SU-DHL-6 (cell line): ENCODE results near the gene PIGL.

Experiments
- EZH2phosphoT487 ChIP-seq: fragments of 200-600 bp; sonication (generic), shearing (Covaris generic); conservative IDR thresholded peaks from 2 replicates; pipeline ENCODE4 v1.6.1; 2018; ENCODE audit warnings: mild to moderate bottlenecking, antibody characterized with exemption, low read length, moderate library complexity, mixed read lengths
- TF ChIP-seq, protein P1 (sequence below): fragments of 200-600 bp; sonication (generic); IDR thresholded peaks from one replicate; pipeline ENCODE4 v1.5.1; 2017; ENCODE audit warnings: antibody characterized with exemption, mild to moderate bottlenecking, low read length, moderate library complexity; ENCODE audit not compliant: insufficient read depth, poor library complexity, severe bottlenecking

GRCh38 chr17:16306211-16306610 is 89.2 kb downstream of the PIGL start:
- TF ChIP-seq, protein P1, sequence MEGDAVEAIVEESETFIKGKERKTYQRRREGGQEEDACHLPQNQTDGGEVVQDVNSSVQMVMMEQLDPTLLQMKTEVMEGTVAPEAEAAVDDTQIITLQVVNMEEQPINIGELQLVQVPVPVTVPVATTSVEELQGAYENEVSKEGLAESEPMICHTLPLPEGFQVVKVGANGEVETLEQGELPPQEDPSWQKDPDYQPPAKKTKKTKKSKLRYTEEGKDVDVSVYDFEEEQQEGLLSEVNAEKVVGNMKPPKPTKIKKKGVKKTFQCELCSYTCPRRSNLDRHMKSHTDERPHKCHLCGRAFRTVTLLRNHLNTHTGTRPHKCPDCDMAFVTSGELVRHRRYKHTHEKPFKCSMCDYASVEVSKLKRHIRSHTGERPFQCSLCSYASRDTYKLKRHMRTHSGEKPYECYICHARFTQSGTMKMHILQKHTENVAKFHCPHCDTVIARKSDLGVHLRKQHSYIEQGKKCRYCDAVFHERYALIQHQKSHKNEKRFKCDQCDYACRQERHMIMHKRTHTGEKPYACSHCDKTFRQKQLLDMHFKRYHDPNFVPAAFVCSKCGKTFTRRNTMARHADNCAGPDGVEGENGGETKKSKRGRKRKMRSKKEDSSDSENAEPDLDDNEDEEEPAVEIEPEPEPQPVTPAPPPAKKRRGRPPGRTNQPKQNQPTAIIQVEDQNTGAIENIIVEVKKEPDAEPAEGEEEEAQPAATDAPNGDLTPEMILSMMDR: no peak
- TF ChIP-seq EZH2phosphoT487: no peak
